Pons (tissue), 1 donor: Measurements from ENCODE around the gene MCCD1.
A peak's percentile ranks its signal among the peaks of the same experiment; 100 is the strongest.
"Not testable (repeated sequence)": the region's sequence is repeated elsewhere in the genome, so short reads cannot be mapped to it uniquely, and the experiment has no call there.

Source experiments
- DNase-seq: peaks from one replicate; pipeline ENCODE4 v3.0.0-alpha.2; 2016; ENCODE audit warnings: low spot score

MCCD1 gene, protein sequence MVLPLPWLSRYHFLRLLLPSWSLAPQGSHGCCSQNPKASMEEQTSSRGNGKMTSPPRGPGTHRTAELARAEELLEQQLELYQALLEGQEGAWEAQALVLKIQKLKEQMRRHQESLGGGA

GRCh38 chr6:31528821-31529328 lies at the start of gene MCCD1:
Gene MCCD1 (plus strand): TSS chr6:31528962. CDS start chr6:31529015, 53 bp downstream.
- DNase-seq = no peak

DNA sequence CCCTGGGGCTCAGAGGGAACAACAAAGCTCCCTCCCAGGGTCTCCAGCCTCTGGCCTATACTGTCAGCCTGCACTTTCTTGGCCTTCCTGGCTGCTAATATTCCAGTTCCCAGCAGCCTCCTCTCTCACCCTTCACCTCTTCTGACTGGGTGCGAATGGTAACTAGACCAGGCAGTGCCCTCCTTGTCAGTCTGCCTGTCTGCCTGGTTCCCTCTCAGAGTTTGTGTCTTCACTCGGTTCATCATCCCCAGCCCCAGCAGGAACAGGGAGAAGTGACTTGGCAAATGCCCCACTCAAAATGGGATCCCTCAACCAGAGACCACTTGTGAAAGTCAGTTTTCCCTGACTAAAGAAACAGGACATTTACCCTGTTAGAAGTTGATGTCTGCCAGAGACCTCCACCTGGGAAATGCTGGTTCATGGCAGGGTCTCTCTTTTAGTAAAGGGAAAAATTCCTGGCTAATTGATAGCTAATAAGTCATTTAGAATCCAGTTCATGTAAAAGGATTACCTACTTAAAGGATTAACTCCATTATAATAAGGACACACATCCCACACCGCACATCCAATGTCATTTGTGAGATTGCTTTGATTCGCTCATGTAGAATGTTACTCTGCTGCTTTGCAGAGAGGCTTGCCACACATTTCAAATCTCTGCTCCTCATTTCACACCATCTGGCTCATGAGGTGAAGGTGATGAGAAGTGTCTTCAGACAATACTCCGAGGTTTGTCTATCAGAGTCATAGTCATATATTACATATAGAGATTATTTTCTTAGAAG lies 49.4 kb upstream of the MCCD1 start:
- DNase-seq = no peak

GRCh38 chr6:31479933-31480535 lies 48.7 kb upstream of the MCCD1 start:
- DNase-seq = no peak

DNA sequence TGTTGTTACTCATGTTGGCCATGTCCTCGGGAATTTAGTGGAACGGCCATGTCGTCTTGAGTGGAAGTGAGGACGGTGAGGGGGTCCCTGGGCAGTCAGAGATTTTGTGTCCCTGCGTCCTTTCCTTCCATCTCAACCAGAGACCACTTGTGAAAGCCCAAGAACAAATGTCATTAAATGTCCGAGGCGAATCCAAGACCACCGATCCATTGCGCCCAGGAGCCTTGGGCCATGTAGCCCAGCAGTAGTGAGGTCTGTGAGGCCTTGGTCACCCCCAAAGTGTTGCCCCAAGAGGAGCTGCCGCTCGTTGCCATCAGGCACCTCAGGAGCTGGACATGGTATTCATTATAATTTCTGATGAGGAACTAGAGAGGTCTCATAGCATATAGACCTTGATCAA lies 48.2 kb upstream of the MCCD1 start:
- DNase-seq = no peak

DNA sequence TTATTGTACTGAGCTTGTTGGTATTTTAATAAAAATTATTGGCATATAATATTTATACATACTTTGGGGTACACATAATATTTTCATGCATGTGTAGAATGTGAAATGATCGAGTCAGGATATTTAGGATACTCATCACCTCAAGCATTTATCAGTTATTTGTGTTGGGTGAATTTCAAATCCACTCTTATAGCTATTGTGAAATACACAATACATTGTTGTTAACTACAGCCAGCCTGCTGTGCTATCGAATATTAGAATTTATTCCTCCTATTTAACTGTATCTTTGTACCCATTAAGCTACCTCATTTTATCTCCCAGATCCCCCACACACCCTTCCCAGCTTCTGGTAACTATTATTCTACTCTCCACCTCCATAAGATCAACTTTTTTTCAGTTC lies 45.4 kb upstream of the MCCD1 start:
- no peak for DNase-seq

GRCh38 chr6:31485055-31485454 lies 43.7 kb upstream of the MCCD1 start:
- DNase-seq = no peak

DNA sequence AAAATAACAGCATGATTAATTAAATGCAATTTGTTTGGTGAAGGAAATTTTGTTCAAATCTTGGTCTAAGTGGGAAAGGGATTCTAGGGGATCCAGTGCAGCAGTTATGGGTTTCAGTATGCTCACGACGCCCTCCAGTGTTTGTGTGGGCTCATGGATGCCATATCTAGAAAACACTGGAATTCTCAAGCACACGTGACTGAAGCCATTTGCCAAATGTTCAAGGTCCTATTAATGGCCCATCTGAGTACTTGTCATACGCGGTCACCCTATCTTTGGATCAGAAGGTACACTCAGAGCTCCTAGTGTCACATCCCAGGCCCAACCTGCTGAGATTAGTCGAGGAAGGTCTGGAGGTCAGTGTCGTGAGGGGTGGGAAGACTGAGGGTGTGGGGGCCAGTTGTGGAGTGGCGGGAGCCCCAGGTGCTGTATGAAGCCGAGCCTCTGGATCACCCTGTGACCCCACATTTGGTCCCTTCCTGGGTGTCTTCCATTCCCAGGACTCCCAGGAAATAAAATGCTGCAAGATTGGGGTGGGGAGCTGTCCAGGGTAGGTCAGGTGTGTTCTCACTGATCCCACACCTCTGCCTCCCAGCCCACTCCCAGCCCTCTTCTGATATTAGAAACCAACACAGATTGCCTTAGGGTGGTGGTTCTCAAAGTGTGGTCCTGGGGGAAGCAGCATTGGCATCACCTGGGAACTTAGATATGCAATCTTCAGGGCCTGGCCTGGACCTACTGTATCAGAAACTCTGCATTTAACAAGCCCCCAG lies 42.5 kb upstream of the MCCD1 start:
- DNase-seq = not testable (repeated sequence)

DNA sequence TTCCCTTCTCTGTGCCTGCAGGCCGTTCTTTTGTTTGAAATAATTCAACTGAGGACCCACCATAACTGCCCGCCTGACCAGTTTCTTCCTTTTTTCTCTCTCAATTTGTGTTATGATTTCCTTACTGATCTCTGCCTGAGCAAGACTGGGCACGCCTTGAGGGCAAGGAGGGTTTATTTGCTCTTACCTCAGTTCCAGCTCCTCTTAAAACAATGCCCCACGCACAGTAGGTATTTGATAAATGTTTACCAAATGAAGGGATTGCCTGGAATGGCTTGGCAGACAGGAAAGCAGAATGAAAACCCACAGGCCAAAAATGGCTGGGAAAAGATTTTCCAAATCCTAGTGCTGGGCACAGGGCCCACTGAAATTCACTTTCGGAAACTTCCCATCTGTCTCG lies 41.1 kb upstream of the MCCD1 start:
- not testable (repeated sequence) for DNase-seq

GRCh38 chr6:31489086-31489485 lies 39.7 kb upstream of the MCCD1 start:
- no peak for DNase-seq

DNA sequence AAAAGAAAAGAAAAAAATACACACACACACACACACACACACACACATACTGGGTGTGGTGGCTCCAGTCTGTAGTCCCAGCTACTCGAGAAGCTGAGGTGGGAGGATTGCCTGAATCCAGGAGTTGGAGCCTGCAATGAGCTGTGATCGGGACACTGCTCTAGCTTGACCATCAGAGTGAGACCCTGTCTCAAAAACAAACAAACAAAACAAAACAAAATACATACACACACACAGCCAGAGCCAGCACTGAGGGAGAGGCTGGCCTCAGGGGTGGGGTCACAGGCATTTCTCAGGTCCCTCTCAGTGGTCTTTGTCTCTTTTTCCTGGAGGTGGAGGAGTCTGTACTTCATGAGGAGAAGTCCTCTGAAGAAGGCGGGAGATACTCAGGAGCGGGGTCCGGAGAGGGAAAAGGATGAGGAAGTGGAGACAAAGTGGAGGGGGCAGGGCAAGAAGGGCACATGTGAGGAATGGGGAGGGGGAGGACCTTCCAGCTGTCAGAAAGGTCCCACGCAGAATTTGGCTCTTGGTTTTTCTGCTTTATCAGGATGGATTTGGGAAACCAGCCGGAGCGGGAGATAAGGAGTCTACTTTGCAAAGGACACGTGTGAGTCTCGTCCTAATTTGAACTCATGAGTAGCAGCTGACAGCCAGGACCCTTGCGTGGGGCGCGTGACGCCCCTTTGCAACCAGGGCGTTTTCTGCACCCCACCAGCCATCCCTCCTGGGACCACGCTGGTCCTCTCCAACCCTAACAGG lies 38.5 kb upstream of the MCCD1 start:
- no peak for DNase-seq

GRCh38 chr6:31493550-31493874 lies 35.2 kb upstream of the MCCD1 start:
- DNase-seq = not testable (repeated sequence)

GRCh38 chr6:31493875-31494694 lies 34.7 kb upstream of the MCCD1 start:
- DNase-seq = peak; percentile 59

DNA sequence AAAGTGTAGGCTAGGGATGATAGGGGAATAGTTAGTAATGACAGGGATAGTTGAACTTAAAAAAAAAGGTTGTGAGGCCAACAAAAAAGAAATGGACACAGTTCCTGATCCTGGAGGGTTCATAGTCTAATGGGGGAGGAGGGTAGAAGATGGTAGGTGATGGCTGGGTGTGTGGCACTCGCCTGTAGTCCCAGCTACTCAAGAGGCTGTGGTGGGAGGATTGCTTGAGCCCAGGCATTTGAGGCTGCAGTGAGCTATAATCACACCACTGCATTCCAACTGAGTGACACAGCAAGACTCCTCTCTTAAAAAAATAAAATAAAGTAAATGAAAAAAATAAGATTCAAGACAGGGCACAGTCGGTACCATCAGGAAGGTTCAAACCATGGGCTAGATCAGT lies 33.2 kb upstream of the MCCD1 start:
- DNase-seq = no peak

GRCh38 chr6:31496826-31497225 lies 31.9 kb upstream of the MCCD1 start:
- not testable (repeated sequence) for DNase-seq

DNA sequence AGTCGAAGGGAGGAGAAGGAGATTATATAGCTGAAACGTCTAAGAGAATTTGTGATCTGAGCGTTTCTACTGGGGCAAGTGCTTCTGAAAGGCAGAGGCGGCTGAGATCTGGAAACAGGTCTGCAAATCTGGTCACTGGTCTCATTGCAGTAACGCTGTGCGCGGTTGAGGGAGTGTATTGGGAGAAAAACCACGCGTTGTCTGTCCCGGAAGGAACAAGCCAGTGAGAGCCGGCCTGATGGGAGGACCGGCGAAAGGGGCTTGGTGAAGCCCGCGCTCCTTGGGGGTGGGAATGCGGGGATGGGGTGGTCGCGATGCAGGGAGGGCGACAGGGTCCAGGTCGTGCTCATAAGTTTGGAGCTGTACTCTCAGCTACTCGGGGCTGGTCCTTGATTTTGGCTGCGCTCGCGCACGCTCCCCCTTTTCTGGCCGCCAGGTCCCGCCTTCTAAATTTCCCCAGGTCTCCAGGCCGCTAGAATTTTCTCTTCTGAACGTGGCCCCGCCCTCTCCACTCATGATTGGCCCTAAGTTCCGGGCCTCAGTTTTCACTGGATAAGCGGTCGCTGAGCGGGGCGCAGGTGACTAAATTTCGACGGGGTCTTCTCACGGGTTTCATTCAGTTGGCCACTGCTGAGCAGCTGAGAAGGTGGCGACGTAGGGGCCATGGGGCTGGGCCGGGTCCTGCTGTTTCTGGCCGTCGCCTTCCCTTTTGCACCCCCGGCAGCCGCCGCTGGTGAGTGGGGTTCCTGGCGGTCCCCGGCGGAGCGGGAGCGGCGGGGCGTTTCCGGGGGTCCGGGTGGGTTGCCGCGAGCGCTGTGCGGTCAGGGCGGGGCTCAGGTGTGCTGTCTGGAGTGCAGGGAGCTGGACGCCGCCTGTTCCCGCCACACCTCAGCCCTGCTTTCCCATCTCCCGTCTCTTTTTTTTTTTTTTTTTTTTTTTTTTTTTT lies 31.0 kb upstream of the MCCD1 start, which contains the start of gene MICB:
TSS of gene MICB (plus strand) at position 615 of the 946 bp plus-strand sequence. CDS start at position 664, 49 bp downstream.
- peak; percentile 56 for DNase-seq

- no peak for DNase-seq
These were observed 30.0 kb upstream of the MCCD1 start for GRCh38 chr6:31498748-31499147.

- DNase-seq = not testable (repeated sequence)
These were observed 29.1 kb upstream of the MCCD1 start for GRCh38 chr6:31499648-31500047.

DNA sequence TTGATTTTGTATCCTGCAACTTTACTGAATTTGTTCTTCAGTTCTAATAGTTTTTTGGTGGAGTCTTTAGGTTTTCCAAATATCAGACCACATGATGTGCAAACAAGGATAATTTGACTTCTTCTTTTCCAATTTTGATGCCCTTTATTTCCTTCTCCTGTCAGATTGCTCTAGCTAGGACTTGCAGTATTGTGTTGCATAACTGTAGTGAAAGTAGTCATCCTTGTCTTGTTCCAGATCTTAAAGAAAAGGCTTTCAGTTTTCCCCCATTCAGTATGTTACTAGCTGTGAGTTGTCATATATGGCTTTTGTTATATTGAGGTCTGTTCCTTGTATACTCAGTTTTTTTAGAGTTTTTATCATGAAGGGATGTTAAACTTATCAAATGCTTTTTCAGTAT lies 26.2 kb upstream of the MCCD1 start:
- DNase-seq = no peak

- not testable (repeated sequence) for DNase-seq
These were observed 19.7 kb upstream of the MCCD1 start for GRCh38 chr6:31509036-31509435.

DNA sequence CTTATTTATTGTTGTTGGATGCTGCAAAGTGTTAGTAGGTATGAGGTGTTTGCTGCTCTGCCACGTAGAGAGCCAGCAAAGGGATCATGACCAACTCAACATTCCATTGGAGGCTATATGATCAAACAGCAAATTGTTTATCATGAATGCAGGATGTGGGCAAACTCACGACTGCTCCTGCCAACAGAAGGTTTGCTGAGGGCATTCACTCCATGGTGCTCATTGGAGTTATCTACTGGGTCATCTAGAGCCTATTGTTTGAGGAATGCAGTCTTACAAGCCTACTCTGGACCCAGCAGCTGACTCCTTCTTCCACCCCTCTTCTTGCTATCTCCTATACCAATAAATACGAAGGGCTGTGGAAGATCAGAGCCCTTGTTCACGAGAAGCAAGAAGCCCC lies 18.8 kb upstream of the MCCD1 start:
- no peak for DNase-seq
